Adrenal gland (tissue), 12 donors: ENCODE measurements around the gene EHBP1L1. TPM values are rescaled to one million over a fixed set of nuclear protein-coding genes. Genes with fewer than 3 reads are reported as not detected.
A peak's percentile ranks its signal among the peaks of the same experiment; 100 is the strongest.

ENCODE experiments used
- DNase-seq, 7 donors: peaks; one replicate each; pipeline ENCODE4 v3.0.0-alpha.2; 2019 to 2020
- H3K27ac ChIP-seq, 5 donors: fragments of 200-600 bp; sonication (generic) in 4 of 5; 1 replicate in 3 of 5; 2 replicates in 2 of 5; pipeline versions ENCODE4 v1.5.1 to v1.8.0; 2016 to 2020; ENCODE audit warnings: mild to moderate bottlenecking in 1 of 5
- H3K27me3 ChIP-seq: fragments of 200-600 bp; 2 replicates; pipeline ENCODE4 v1.8.0; 2021
- H3K36me3 ChIP-seq, 2 donors: fragments of 200-600 bp; replicated peaks in 1 of 2; 1 replicate in 1 of 2; 2 replicates in 1 of 2; pipeline versions ENCODE4 v1.5.1 to v1.8.0; 2018 to 2022
- H3K4me1 ChIP-seq, 2 donors: fragments of 200-600 bp; replicated peaks in 1 of 2; 1 replicate in 1 of 2; 2 replicates in 1 of 2; pipeline versions ENCODE4 v1.5.1 to v1.8.0; 2018 to 2021
- H3K4me3 ChIP-seq, 4 donors: fragments of 200-600 bp; sonication (generic) in 3 of 4; one replicate each; pipeline ENCODE4 v1.5.1; 2016 to 2018
- H3K9me3 ChIP-seq, 3 donors: fragments of 200-600 bp; sonication (generic) in 1 of 3; replicated peaks in 1 of 3; 1 replicate in 2 of 3; 2 replicates in 1 of 3; pipeline versions ENCODE4 v1.5.1 to v1.8.0; 2016 to 2021
- CTCF ChIP-seq, 6 experiments: fragments of 450-650 bp in 4 of 6; fragments of 200-600 bp in 2 of 6; sonication (generic) in 1 of 6; IDR thresholded peaks; 1 replicate in 5 of 6; 2 replicates in 1 of 6; pipeline versions ENCODE4 v1.5.1 to v1.8.0; 2016 to 2021; ENCODE audit warnings: antibody characterized with exemption in 6 of 6, mild to moderate bottlenecking in 2 of 6, moderate library complexity in 1 of 6
- POLR2A ChIP-seq, 2 donors: fragments of 450-650 bp; IDR thresholded peaks; one replicate each; pipeline ENCODE4 v1.6.1; 2017; ENCODE audit warnings: antibody characterized with exemption in 2 of 2, mild to moderate bottlenecking in 2 of 2, moderate library complexity in 1 of 2
- WGBS, 4 donors: extraction: QIAGEN DNeasy Blood & Tissue Kit in 2 of 4; methylation state at CpG; one replicate each; pipeline versions ENCODE4 v1.1.5 to v1.1.7; 2013 to 2017; 5-methylcytosine and 5-hydroxymethylcytosine counted together
- intact Hi-C, 2 donors: fragments of 100-400 bp; cut with DNase I; formaldehyde crosslinking; loops; one replicate each; pipeline versions ENCODE4 v1.14.1 to v1.15.0; 2022 to 2023
- polyA plus RNA-seq, 3 donors: library from polyadenylated mRNA; stranded (reverse); fragments of 200-250 nt in 2 of 3; fragments of 350-450 nt in 1 of 3; fragmentation: Illumina TruSeq in 1 of 3; extraction: RNeasy Lipid Tissue Mini Kit (QIAGEN cat#74804) in 1 of 3; gene quantifications; one replicate each; pipeline ENCODE4 v1.2.3, GENCODE V29; 2013 to 2014
- total RNA-seq, 9 donors: library from RNA; depleted of rRNA in 4 of 9; stranded (reverse); fragments of >200 nt in 4 of 9; fragments of 120-200 nt in 1 of 9; fragmentation: NEBNext Ultra II Directional in 1 of 9; extraction: Animal tissue kit (Norgen Biotek cat#: 25700) in 1 of 9; gene quantifications; one replicate each; pipeline versions ENCODE4 v1.1.0 to v1.2.4, GENCODE V29; 2013 to 2023
- donor health status: healthy with polysubstance abuse.
- donor health status: Bipolar disorder and iron deficiency.
- donor health status: DM: yes; HTN: yes; CAD: no.
- donor health status: DM: no; HTN: no; CAD: no.
- donor health status: DM: no; HTN: no; CAD: no.
- donor health status: DM: yes; HTN: yes; CAD: no.

Gene EHBP1L1
- total and polyA plus RNA-seq, 12 donors: 8.7 to 68.0 (median 34.5) TPM

GRCh38 chr11:65554057-65554818, 21.6 kb upstream of the EHBP1L1 start:
- no peak for TF ChIP-seq CTCF (IDR thresholded peaks at IDR 0.05)
- no peak overlapping the region for H3K4me3 ChIP-seq
- 84 to 86% (median 85%) methylated on average over 16 to 27 of the region's 27 CpGs for WGBS, 4 donors
- DNase-seq: no peak
- H3K27ac ChIP-seq: peak overlapping the region in 1 of 5 donors; percentile 17
- no peaks in the 10 kb centered on the region for H3K27me3 ChIP-seq
- H3K9me3 ChIP-seq: no peaks in the 10 kb centered on the region
- peaks cover 0 to 37% of the 10 kb centered on the region in 2 donors for H3K36me3 ChIP-seq
- intact Hi-C loops: no loop called here
- peaks cover 32 to 42% of the 10 kb centered on the region in 2 donors for H3K4me1 ChIP-seq

GRCh38 chr11:65554842-65555430, 20.9 kb upstream of the EHBP1L1 start:
- H3K9me3 ChIP-seq: no peaks in the 10 kb centered on the region
- peaks cover 38 to 48% of the 10 kb centered on the region in 2 donors for H3K4me1 ChIP-seq
- H3K27ac ChIP-seq: peak overlapping the region in 3 of 5 donors; percentile 1 to 96 (median 93)
- intact Hi-C loops: no loop called here
- 83 to 89% (median 87%) methylated on average over 4 of the region's 4 CpGs for WGBS, 4 donors
- no peak for DNase-seq
- TF ChIP-seq CTCF (IDR thresholded peaks at IDR 0.05): no peak
- no peak for TF ChIP-seq POLR2A (IDR thresholded peaks at IDR 0.05)
- peaks cover 0 to 35% of the 10 kb centered on the region in 2 donors for H3K36me3 ChIP-seq
- no peaks in the 10 kb centered on the region for H3K27me3 ChIP-seq
- no peak overlapping the region for H3K4me3 ChIP-seq

GRCh38 chr11:65555693-65556231, 20.1 kb upstream of the EHBP1L1 start:
- H3K4me1 ChIP-seq: peaks cover 40 to 57% of the 10 kb centered on the region in 2 donors
- intact Hi-C loops: no loop called here
- DNase-seq: peak; percentile 85 to 98 (median 94)
- H3K4me3 ChIP-seq: no peak overlapping the region
- TF ChIP-seq CTCF (IDR thresholded peaks at IDR 0.05) (no peak), POLR2A (IDR thresholded peaks at IDR 0.05) (peak in 1 of 2 donors; percentile 61)
- 0 to 21% (median 17%) methylated on average over 1 to 6 of the region's 6 CpGs for WGBS, 4 donors
- H3K9me3 ChIP-seq: no peaks in the 10 kb centered on the region
- peak overlapping the region; percentile 1 to 96 (median 55) for H3K27ac ChIP-seq
- peaks cover 0 to 28% of the 10 kb centered on the region in 2 donors for H3K36me3 ChIP-seq
- no peaks in the 10 kb centered on the region for H3K27me3 ChIP-seq

GRCh38 chr11:65556470-65557279, 19.2 kb upstream of the EHBP1L1 start:
- Histone ChIP-seq H3K27me3 (no peaks in the 10 kb centered on the region), H3K9me3 (no peaks in the 10 kb centered on the region), H3K27ac (peak overlapping the region; percentile 48 to 96 (median 87)), H3K36me3 (peaks cover 0 to 18% of the 10 kb centered on the region in 2 donors), H3K4me3 (peak overlapping the region in 2 of 4 donors; percentile 44 to 82), H3K4me1 (peaks cover 40 to 61% of the 10 kb centered on the region in 2 donors)
- DNase-seq: peak in 1 of 7 donors; percentile 51
- TF ChIP-seq POLR2A (IDR thresholded peaks at IDR 0.05): no peak
- no peak for TF ChIP-seq CTCF (IDR thresholded peaks at IDR 0.05)
- 73 to 79% (median 76%) methylated on average over 9 to 12 of the region's 12 CpGs for WGBS, 4 donors
- intact Hi-C loops: no loop called here
